Measurements from ENCODE around the gene CMSS1. TPM values are rescaled to one million over a fixed set of nuclear protein-coding genes. Genes with fewer than 3 reads are reported as not detected.

CMSS1 gene
- total RNA-seq, 1 experiment from 2014 or later: 59.1 TPM

- DNase-seq (ENCODE audit: low read depth): peak; percentile 34
Observed at GRCh38 chr3:99852851-99853250, 35.2 kb downstream of the CMSS1 start.

DNA sequence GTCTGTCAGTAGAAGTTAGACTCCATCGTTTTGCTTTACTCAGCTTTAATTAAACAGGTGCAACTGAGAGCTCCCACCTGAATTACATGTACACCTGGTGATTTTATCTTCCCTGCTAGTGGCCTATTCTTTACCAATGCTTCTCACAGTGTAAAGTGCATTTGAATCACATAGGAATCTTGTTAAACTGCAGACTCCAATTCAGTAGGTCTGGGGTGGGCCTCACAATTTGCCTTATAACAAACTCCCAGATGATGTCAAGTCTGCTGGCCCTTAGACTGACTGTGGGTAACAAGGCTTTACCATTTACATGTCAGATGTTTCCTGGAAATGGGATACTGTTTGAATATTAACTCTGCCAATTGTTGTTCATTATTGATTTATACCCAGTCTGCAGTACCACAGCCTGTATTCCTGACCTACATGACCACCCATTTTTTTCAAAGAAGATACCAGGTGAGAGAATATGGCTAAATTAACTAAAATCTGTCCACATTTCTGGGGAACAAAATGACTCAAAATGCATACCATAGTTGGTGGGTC is 37.2 kb downstream of the CMSS1 start:
- DNase-seq (ENCODE audit: low read depth): no peak

- no peak for DNase-seq (ENCODE audit: low read depth)
Observed at GRCh38 chr3:99855900-99856299, 38.2 kb downstream of the CMSS1 start.

- DNase-seq (ENCODE audit: low read depth): no peak
Observed at GRCh38 chr3:99856437-99857220, 39.0 kb downstream of the CMSS1 start.

GRCh38 chr3:99857278-99857677 is 39.6 kb downstream of the CMSS1 start:
- DNase-seq (ENCODE audit: low read depth): no peak

DNA sequence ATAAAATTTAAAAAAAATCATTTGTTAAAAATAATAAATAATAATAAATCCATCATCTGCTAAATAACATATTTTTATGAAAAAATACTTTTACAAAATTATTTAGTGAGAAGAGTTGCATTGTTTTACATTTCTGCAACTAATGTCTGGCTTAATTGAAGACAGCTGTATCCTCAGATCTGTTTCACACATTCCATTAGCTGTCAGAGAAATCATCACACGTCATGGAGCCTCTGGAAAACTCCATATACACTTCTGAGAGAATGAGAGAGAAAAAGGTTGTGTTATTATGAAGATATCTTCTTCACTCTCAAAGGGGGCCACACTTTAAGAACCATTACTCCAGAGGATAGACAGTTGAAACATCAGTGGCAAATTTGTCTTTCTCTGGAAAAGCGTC is 40.8 kb downstream of the CMSS1 start:
- DNase-seq (ENCODE audit: low read depth): no peak

GRCh38 chr3:99859825-99860224 is 42.2 kb downstream of the CMSS1 start:
- peak; percentile 86 for DNase-seq (ENCODE audit: low read depth)

DNA sequence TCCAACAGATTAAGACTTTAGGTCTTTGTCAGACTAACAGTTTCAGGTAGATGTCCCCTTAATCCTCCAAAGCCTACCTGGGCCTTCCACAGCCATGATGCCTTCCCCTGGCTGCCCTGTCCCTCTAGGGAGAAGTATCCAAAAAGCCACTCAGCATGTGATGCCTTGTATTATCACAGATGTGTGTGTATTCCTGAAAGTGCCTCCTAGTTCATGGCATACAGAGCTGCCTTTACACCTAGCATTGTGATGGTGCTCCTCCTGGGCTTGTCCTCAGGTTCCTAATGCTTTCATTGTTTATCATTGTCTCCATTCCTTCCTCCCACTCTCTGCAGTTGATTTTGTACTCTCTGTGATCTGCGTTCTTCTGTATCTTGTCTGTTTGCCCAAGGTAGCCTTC is 43.6 kb downstream of the CMSS1 start:
- DNase-seq (ENCODE audit: low read depth): no peak

GRCh38 chr3:99862208-99862607 is 44.5 kb downstream of the CMSS1 start:
- peak; percentile 72 for DNase-seq (ENCODE audit: low read depth)

DNA sequence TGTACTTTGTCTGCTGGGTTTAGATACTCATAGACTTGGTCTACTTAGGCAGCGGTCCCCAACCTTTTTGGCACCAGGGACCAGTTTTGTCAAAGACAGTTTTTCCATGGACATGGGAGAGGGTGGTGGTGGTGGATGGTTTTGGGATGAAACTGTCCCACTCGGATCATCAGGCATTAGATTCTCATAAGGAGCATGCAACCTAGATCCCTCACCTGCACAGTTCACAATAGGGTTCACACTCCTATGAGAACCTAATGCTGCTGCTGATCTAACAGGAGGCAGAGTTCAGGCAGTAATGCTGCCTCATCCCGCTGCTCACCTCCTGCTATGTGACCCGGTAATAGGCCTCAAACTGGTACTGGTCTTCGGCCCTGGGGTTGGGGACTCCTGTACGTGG is 45.3 kb downstream of the CMSS1 start:
- no peak for DNase-seq (ENCODE audit: low read depth)

DNA sequence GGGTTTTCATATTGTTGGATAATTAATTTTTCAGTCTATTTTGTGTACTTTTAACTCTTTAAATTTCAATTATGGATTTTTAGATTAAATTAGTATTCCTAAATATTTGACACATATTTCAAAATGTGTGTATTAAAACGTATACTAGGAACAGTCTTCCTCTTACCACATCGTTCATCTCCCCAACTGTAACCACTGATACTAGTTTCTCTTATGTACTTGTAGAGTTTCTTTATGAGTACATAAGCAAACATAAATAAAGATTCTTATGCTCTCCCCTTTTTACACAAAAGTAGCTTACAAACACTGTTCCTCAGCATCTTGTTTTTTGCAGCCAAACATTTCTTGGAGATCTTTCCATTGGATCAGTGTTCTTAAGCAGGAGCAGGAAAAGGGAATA is 45.9 kb downstream of the CMSS1 start:
- no peak for DNase-seq (ENCODE audit: low read depth)

DNA sequence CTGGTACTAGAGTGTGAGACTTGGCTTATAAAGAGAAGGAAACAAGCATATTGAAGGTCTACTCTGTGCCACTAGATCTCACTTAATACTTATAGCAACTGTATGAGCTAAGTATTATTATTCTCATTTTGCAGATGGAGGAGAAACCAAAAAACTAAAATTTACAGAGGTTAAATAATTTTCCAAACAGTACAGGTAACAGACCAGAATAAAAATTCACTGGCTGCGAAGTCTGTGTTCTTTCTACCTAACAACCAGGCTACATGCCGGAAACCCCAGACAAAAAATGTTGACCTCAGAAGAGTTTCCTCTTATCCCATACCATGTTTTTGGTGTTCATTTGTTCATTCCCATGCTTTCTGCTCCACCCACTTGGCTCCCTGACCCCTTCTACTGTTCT is 46.6 kb downstream of the CMSS1 start:
- DNase-seq (ENCODE audit: low read depth): no peak

DNA sequence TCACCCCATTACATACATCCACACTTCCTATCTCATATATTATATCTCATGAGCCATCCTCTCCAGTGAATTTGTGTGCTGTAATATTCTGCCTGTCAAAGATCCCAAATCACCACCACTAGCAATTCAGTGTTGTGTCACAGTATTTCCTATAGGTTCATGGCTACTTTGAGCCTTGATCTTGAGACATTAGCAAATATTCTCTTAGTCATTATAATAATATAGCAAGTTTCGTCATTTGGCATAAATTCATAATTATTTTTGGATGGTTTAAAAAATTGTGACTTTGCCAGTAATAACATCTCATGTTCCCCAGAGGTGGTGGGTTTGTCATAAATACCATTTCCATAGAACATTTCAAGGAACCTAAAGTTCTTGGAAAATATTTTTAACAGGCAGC is 47.7 kb downstream of the CMSS1 start:
- peak; percentile 31 for DNase-seq (ENCODE audit: low read depth)

DNA sequence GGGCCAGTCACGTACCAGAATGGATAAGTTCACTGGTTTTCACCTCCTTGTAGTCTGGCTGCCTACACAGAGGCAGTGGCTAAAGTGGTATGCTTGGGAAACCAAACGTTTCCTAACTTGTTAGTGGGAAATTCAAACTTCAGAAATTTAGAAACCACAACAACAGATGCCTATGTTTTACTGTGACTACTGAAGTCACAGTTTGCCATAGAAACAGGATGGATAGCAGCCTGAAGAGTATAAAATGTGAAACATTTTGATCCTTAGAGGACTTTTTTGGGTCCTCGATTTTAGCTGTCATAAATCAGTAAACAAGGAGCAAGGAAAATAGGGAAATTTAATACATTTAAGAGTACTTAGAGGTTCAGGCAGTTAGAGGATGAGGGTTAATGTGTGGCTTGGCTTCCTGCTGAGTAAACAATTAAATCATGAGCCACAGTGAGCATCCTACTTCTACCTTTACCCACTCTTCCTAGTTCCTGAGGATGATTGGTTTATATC is 48.6 kb downstream of the CMSS1 start:
- DNase-seq (ENCODE audit: low read depth): peak; percentile 84

GRCh38 chr3:99867594-99868310 is 50.1 kb downstream of the CMSS1 start:
- no peak for DNase-seq (ENCODE audit: low read depth)

GRCh38 chr3:99868311-99868646 is 50.6 kb downstream of the CMSS1 start:
- DNase-seq (ENCODE audit: low read depth): no peak

DNA sequence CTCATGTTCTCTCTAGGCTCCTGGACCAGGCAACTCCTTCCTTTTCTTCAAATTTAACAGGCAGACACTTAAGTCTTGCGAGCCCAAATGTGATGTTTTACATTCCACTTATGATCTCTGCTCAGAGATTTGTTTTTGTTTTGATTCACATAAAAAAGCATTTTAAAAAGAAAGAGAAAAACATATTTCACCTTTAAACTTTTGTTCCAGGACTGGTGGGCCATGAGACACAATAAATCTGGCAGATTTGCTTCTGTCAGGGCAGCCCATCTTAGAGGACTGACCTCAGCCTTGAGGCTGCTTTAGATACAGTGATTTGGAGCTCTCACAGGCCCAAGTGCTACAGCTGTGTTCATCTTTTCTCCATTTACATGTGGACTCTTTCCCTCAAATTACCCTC is 52.0 kb downstream of the CMSS1 start:
- DNase-seq (ENCODE audit: low read depth): no peak

- no peak for DNase-seq (ENCODE audit: low read depth)
Observed at GRCh38 chr3:99870712-99871111, 53.0 kb downstream of the CMSS1 start.

- no peak for DNase-seq (ENCODE audit: low read depth)
Observed at GRCh38 chr3:99871231-99872045, 53.8 kb downstream of the CMSS1 start.

- DNase-seq (ENCODE audit: low read depth): no peak
Observed at GRCh38 chr3:99872923-99873254, 55.2 kb downstream of the CMSS1 start.

DNA sequence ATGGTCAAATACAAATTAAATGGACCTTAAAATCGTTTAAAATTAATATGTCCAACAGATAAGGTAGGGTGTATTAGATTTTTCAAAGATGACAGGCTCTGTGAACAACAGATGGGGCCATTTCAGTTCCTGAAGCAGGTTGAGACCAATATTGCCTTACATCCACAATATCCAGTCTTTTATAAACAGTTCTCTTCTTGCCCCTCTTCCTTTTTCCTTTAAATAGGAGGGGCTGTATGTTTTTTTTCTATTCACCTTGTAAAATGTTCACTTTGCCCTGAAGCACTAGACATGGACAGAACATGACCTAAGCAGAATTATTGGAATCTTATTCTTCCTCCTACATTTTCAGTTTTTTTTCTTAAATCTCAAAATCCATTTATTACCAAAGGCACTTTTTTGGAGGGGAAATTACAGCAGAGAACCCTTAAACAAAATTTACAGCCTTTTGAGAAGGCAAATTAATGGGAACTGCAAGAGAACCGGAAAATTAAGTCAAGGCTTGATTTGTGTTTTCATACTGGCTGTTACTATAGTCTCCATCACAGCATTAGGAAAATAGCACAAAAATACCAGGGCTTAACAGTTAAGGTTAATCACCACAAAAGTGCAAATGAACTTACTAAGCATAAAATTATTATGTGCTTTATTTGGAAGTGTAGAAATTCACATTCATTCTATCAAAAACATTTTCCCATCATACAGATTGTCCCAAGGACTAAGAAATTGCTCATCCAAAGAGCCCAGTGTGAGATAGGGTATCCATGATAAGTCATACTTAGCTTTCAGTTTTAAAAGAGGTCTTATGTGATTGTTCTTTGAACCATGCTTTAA is 55.8 kb downstream of the CMSS1 start:
- DNase-seq (ENCODE audit: low read depth): no peak
